Stimulated activated CD8-positive, alpha-beta memory T cell treated with anti-CD3 and anti-CD28 coated beads, Interleukin-7, amount 100 ng/mL, for 1 hour (primary cell): ENCODE data around the gene LCN2.
"Not testable (repeated sequence)": the region's sequence is repeated elsewhere in the genome, so short reads cannot be mapped to it uniquely, and the experiment has no call there.

ENCODE experiments used
- DNase-seq, 2 donors: peaks; one replicate each; pipeline ENCODE4 v3.0.0-alpha.2; 2020; ENCODE audit warnings: low read depth in 2 of 2

LCN2 gene

DNA sequence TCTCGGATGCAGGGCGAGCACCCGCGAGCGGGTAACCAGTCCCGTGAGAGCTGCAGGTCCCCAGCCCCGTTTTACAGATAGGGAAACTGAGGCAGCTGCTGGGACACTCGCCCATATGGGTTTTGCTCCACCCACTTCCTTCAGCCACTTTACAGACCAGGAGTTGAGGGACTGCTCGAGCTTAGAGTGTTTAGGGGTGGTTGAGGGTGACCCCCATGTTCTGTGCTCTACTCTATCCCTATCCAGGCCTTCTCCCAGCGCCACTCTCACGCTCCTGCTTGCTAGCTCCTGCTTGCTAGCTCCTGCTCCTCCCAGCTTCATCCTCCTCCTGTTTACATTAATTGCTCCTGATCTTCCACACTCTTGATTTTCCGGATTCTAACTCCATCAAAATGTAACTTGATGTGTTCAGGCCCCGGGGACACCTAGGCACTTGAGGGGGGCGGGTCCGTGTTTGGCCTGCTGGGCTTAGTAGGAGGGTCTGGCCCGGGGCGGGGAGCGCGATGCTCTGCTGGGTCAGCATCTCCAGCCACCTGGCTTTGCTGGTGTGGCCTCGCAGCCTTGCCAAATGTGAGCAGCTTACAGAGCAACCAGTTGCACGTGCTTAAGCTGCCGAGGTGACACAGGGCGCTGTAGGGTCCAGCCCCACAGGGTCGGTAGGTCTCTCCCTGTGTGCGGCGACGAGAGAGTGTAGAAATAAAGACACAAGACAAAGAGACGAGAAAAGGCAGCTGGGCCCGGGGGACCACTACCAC, 20.2 kb upstream of the LCN2 start:
- no peak for DNase-seq

DNA sequence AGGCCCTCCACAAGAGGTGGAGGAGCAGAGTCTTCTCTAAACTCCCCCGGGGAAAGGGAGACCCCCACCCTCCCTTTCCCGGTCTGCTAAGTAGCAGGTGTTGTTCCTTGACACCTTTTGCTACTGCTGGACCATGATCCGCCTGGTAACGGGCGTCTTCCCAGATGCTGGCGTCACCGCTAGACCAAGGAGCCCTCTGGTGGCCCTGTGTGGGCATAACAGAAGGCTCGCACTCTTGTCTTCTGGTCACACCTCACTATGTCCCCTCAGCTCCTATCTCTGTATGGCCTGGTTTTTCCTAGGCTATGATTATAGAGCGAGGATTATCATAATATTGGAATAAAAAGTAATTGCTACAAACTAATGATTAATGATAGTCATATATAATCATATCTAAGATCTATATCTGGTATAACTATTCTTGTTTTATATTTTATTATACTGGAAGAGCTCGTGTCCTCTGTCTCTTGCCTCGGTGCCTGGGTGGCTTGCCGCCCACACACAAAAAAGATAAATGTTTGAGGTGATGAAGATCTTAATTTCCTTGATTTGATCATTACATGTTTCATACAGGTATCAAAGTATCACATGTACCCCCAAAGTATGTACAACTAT, 19.2 kb upstream of the LCN2 start:
- peak; percentile 27 for DNase-seq

DNA sequence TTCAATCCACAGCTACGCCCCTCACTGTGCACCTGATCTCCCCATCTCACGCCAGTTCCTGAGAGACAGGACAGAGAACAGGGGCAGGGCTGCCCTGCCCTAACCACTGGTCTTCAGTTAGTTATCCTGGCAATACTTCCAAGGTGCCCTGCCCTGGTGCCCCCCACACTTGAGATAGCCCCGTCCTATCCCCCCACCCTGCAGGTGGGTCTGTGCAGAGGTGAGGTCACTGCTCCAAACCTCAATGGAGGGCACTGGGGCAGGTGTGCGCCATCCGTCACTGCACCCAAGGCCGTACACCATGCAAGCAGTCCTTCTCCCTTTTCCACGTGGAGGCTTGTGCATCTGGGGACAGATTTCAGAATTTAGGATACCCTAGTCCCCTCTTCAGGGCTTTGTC, 18.6 kb upstream of the LCN2 start:
- not testable (repeated sequence) for DNase-seq

DNA sequence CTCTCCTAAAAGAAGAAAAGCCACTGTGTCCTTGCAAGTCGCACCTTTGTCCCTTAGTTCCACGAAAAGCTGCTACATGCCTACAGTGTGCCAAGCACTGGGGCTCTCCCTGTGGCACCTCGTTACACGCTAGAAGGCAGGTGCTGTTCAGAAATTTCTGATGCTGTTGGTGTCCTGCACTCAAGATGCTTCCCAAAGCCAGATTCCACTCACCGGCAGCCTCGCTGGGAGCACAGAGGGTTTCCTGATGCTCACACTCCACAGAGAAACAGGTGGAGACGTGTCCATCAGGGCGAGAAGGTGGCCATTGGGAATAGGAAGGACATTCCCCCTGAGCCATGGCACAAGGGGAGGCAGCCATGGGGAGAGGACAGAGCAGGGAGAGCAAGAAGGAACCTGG, 17.9 kb upstream of the LCN2 start:
- DNase-seq = not testable (repeated sequence)

DNA sequence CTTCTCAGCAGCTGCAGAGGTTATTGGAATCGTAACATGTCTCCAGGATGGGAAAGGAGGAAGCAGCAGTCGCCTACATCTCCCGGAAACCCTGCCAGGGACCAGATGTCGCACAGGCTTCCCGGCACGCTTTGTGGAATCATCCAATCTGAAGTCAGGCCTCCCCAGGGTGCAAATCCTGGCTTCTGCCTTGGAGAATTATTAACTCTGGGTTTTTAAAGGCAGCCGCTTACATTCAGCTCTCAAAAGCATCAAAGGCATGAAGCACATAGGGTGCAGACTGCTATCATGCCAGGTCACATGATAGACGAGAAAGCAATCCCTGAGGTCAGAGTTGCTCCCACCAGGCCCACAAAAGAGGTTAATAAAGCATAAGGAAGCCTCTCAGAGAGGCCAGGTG, 17.1 kb upstream of the LCN2 start:
- not testable (repeated sequence) for DNase-seq

DNA sequence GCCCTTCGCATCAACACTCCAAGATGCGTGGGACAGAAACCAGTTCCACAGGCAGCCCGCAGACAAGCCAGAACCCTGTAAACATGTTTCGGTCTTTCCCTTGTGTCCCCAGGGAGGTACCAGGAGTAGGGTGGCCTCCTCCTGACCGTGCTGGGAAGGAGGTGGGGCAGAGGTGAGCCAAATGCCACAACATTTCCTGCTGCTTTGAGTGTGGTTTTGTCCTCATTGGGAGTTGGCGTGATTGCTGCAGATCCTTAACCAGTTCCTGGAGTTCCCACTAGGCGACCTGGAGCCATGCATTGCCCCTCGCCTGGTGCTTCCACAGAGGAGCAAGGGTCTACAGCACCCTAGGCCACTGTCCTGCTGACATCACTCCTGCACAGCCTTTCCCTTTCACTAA, 13.7 kb upstream of the LCN2 start:
- not testable (repeated sequence) for DNase-seq

DNA sequence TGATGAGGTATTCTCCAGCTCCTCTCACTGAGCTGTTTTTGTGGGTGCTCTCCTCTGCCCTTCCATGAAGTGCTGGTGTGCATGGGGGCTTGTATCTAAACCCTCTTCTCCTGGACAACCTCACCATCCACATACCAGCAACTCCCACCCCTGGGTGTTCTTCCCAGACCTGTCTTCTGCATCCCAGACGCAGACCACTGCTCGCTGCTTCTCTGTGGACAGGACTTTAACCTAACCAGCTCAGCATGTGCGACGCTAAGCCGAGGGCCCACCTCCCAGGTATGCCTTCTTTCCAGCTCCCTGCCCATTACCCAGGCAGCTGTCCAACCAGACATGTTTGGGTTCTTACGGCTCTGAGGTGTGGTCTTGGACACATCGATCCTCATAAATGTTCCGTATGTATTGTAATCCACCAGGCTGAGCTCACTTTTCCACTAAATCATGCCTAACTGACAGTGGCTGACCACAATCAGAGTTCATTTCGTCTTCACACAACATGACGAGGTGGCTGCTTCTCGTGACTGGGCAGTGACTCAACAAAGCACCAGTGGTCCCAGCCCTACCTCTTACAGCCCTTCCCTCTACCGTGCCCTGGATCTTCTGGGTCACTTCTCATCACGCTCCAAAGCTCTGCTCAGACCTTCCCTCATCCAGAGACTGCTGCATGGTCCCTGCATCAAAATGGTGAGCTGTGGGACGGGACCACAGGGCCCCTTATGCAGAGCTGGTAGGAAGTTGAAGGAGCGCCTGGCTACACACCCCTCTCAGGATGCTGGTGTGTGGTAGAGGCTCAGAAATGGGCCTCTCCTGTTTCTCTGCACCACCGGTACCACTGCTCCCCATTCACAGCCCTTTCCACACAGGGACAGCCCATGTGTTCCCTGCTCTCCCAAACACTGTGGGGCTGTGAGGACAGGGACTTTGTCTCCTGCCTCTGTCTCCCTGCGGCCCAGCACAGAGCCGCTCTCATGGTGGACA, 12.1 kb upstream of the LCN2 start:
- no peak for DNase-seq

DNA sequence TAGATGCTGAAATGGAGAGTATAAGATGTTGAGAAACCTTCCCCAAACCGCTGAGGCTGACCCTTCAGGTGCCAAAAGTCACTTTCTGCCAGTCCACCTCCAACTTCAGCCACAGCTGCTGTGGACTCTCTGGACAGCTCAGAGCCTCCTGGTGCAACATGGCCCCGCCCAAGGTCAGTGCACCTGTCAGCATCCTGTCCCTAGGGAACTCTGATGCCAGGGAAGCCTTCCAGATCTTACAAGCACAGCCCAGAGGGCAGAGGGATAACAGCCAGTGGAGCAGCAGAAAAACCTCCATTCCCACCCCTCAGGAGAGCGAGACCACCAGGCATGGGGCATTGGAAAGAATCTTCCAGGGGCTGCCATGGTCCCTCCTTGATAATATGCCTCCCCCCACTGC, 11.3 kb upstream of the LCN2 start:
- DNase-seq = no peak

DNA sequence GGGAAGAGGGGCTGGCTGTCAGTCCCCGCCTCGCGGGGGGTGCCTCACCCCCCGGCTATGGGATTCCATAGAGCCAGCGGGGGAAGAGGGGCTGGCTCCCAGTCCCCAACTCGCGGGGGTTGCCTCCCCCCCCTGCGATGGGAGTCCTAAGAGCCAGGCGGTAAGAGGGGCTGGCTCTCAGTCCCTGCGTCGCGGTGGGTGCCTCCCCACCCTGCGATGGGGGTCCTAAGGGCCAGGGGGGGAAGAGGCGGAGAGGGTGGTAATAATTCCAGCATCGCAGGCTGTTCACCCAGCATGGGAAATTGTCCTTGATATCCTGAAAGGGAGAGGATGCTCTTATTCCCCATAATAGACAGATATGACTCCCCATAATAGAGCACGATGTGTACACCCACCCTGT, 9.6 kb upstream of the LCN2 start:
- no peak for DNase-seq

DNA sequence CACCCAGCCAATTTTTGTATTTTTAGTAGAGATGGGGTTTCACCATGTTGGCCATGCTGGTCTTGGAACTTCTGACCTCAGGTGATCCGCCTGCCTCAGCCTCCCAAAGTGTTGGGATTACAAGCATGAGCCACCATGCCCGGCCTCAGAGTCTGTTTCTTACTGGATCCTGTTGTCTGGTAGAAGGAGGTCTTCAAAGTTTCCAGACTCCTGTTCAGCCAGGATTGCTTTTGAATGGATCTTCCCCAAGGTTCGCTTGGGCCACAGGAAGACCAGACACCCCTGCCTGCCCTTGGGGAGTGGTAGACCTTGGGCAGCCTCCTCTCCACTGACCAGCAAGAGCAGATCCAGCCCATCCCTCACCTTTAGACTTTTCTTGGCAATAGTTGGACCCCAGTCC, 7.6 kb upstream of the LCN2 start:
- no peak for DNase-seq

DNA sequence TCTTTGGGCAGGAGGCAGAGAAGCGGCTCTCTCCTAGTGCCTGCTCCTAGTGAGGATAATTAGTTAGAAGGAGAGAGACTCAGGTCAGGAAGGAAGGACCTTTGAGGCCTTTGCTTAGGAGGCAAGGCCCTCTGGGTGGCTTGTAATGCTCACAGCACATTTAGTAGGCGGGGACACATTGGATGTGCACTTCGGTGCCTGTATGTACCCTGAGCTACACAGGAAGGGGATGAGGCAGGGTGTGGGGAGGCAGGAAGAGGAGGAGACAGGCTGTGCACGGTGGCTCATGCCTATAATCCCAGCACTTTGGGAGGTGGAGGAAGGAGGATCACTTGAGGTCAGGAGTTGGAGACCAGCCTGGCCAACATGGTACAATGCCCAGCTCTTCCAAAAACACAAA, 7.2 kb upstream of the LCN2 start:
- DNase-seq = no peak

DNA sequence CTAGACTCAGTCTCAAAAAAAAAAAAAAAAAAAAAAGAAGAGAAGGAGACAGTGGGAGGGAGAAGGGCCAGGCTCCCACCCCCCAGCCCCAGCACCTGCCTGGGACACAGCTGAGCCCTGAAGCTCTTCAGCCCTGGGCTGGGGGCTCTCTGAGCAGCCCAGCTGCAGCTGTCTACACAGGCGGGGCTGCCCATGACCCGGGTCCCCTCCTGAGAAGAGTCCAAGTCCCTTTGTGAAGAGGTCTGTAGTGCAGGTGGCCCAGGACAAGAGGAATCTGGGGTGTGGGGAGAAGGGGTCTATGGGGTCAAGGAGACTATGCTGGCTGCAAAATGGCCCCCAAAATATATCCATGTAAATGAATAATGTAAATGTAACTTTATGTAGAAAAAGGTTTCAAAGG, 6.7 kb upstream of the LCN2 start:
- DNase-seq = no peak

DNA sequence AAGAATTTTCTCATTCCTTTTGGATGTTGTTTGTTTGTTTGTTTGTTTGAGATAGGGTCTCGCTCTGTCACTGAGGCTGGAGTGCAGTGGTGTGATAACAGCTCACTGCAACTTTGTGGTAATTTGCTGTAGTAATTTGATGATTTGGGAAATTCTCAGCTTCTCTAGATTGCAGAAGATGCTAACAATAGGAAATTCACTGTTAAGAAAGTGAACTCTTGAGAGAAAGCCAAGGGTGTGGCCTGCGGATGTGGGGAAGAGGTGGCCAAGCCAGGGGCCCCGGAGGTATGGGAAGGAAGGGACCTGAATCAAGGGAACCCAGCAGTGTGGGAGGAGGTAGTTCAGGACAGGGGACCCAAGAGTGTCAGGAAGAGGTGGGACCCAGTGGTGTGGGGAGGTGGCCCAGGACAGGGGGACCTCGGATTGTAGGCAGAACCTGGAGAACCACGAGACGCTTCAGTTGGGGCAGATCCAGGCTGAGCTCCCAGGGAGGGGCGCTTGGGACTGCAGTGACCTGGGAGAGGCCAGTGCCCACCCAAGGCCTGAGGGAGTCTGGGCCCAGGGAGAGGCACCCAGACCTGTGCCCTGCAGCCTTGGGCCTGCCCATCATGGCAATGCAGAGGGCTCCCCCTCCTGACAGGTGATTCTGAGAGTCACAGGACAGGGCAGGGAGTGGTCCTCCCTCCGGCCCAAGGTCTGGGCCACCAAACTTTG, 5.6 kb upstream of the LCN2 start:
- no peak for DNase-seq

DNA sequence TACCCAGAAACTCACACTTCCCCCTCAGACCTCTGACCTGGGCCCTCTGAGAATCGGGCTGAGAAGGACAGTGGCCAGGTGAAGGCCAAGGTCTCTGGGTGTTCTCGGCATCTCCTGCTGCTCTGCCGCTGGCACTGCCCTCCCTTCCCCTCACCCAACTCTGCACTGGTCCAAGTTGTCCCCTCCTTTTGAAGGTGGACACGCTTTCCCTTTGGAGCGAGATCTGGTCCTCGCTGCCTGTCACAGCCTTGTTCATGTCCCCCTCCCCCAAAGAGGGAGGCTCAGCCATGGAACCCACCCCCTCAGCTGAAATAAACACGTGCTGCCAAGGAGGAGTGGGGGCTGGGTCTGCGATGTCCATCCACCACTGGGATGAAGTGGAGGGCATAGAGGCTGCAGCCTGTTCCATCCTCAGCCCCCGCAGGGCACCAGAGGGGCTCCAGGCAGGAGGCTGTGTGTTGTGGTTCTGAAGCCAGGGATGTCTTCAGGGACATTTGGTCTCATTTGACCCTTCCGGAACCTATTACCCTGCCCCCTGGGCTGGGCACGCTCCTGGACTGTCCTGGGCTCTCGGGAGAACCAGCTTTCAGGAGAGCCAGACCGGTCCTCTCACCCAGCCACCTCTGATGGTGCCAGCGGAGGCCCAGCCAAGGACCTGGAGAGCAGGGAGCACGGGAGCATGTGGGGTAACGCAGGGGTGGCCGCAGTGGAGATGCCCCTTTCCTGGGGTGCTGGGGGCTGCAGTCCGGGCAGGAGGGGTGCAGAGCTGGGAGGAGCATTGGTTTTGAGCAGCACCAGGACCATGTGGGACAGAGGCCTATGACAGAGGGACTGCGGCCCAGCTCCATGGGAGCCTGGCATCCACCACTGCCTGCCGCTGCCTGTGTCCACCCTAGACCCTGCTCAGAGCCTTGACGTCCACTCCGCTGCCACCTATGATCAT, 4.7 kb upstream of the LCN2 start:
- DNase-seq = no peak

DNA sequence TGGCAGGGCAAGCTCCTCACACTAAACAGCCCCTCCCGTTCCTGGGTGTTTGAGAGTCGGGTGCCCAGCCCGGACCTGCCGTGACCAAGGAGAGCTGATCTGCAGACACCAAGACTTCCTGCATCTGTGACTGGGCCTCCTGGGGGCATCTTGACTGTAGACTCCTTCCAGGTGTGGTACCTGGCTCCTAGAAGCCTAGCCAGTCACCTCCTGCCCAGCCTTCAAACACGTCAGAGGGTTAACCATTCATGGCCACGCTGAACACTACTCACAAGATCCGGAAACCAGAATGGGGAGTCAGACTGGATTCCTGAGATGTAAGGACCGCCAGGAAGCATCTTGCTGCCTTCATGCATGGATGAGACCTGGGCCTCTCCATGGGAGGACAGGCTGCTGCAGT, 3.7 kb upstream of the LCN2 start:
- no peak for DNase-seq

DNA sequence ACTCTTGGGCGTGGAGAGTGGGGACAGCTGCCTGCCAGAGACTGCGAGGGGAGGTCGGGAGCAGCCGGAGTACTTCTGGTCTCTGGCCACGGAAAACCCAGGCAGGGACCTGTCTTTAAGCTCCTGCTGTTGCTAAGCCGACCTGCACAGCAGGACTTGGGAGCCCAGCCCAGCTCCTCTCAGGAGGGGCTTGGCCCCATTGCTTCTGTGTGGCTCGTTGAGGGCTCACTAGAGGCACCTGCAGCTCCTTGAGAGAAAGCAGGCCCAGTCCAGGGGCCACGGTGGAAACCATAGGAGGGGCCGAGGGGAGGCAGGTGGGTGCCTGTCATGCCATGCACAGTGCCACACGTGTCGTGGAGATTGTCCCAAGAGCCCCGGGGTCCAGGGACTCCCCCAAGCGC, 3.3 kb upstream of the LCN2 start:
- no peak for DNase-seq

DNA sequence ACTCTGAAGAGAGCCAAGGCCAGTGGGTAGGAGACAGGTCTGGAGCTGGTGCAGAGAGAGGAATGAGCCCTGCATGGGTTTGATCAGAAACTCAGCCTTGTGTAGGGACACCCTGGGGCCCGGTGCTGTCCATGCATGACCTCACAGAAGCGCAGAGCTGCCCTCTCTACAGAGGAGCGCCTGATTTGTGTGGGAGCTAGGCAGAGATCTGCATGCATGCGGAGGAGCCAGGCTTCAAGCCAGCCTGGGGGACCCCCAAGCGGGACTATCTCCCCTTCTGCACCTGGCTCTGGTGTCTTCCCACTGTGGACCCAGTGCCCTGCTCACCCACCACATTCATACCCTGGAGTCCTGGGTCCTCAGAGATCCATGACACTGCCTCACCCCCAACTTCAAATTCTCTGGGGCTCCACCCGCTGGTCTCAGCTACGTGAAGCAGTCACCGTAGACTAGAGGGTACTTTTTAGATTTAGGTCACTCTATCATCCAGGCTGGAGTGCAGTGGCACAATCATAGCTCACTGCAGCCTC, 2.6 kb upstream of the LCN2 start:
- no peak for DNase-seq

DNA sequence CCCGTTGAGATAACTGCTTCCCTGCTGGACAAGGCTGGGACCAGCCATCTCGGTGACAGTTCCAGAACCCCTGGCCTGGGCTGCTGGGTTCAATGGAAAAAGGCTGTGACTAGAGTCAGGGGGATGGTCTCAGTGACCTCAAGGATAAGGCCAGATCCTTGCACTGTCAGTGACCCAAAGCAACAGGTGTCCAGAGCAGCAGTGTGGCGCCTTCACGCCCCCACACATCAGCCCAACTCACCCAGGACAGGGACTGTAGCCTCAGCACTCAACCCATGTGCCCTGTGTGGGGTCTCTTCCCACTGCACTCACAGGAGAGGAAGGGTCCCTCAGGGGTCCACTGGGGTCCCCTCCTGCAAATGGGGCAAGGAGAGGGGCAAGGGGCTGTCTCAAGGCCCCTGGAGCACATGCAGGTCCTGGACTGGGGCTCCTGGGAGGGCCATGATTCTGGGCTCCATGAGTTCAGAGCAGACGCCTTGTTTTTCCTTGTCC, 698 bp upstream of the LCN2 start:
- no peak for DNase-seq

DNA sequence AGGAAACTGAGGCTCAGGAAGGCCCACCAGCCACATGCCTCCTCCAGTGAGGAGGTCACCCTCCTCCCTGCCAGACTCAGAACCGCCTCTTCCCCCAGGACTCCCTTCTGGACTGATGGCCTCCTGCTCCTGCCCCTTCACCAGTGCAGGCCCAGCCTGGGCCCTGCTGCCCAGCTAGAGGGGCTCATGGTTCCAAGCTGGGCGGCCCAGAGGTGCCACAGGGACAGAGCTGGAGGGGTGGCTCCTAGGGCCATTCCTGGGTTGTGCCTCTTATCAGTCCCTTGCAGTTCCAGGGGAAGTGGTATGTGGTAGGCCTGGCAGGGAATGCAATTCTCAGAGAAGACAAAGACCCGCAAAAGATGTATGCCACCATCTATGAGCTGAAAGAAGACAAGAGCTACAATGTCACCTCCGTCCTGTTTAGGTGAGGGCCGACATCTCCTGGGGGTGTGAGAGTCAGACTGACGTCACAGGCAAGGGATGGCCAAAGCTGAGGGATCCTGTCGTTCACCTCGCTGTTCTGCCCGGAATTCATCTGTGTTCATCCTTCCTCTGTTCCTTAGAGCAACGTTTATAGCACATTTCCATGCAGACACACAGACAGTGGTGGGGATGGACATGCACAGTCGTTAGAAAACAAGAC, 819 bp downstream of the LCN2 start:
- DNase-seq = no peak
